Gastrocnemius medialis (tissue), 4 donors: ENCODE data around the gene CCDC200.
"Not testable (repeated sequence)": the region's sequence is repeated elsewhere in the genome, so short reads cannot be mapped to it uniquely, and the experiment has no call there.

Experiments
- CTCF ChIP-seq, 5 experiments: fragments of 450-650 bp in 3 of 5; fragments of 200-600 bp in 2 of 5; sonication (generic) in 2 of 5; IDR thresholded peaks in 4 of 5; conservative IDR thresholded peaks in 1 of 5; 1 replicate in 4 of 5; 2 replicates in 1 of 5; pipeline ENCODE4 v1.5.1; 2016 to 2019; ENCODE audit warnings: antibody characterized with exemption in 5 of 5, mild to moderate bottlenecking in 3 of 5, moderate library complexity in 3 of 5
- POLR2A ChIP-seq, 2 donors: fragments of 450-650 bp; IDR thresholded peaks; one replicate each; pipeline ENCODE4 v1.6.1; 2017; ENCODE audit warnings: antibody characterized with exemption in 2 of 2, mild to moderate bottlenecking in 2 of 2, moderate library complexity in 2 of 2

GRCh38 chr17:43228020-43228782, at the start of gene CCDC200:
- not testable (repeated sequence) for TF ChIP-seq CTCF (IDR thresholded peaks at IDR 0.05 in 4 of 5, conservative IDR thresholded peaks at IDR 0.05 in 1 of 5); POLR2A (IDR thresholded peaks at IDR 0.05)
